ENCODE results near the gene GLI1.
"Not testable (repeated sequence)": the region's sequence is repeated elsewhere in the genome, so short reads cannot be mapped to it uniquely, and the experiment has no call there.

GLI1 gene

DNA sequence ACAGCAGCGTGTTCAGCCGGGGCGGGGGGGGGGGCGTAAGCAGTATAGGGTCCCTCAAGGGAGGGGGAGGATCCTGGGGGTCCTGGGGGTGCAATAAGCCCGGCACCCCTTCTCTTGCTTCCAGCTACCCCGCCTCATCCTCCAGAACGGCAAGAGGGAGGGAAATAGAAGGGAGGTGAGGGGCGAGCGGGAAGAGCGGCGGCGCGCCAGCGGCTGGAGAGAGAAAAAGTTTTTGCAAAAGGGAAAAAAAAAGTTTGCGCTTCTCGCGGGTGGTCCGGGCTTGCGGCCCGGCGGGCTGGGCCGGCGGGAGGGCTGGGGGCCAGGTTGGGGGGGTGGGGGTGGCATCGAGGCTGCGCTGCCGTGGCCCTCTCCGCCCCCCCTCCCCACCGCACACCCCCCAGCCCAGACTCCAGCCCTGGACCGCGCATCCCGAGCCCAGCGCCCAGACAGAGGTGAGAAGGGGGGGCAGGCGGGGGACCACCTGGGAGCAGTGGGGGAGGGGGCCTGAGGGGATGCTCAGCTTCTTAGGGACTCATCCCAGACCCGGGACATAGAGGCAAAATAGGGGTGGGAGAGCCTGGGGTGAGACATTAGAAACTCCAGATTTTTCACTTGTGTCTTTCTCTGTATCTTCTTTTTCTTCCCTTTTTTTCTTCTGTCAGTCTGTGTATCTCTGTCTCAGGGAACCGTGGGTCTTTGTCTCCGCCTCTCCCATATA, at the start of gene GLI1:
GLI1 (plus strand) TSS at position 36 of the 718 bp plus-strand sequence. CDS start 3,907 bp downstream, outside the sequence.
- H3K27me3 Mint-ChIP-seq = peaks cover 73% of the 10 kb centered on the region
- no peak for DNase-seq
- CTCF ChIA-PET = interaction anchor here (0.6 to 7.5 kb wide), 24 partner anchors 8 to 247 kb away, joined by 3 to 67 read pairs (median 6); partner anchors contain the start of genes B4GALNT1 and SHMT2
- peak within 1 kb of the TSS; percentile 94 for H3K4me3 Mint-ChIP-seq
- peaks cover 72% of the 10 kb centered on the region for H3K4me1 Mint-ChIP-seq
- H3K9me3 Mint-ChIP-seq = no peaks in the 10 kb centered on the region
- peak within 1 kb of the TSS; percentile 95 for H3K27ac Mint-ChIP-seq
- H3K36me3 Mint-ChIP-seq = no peaks in the 10 kb centered on the region

DNA sequence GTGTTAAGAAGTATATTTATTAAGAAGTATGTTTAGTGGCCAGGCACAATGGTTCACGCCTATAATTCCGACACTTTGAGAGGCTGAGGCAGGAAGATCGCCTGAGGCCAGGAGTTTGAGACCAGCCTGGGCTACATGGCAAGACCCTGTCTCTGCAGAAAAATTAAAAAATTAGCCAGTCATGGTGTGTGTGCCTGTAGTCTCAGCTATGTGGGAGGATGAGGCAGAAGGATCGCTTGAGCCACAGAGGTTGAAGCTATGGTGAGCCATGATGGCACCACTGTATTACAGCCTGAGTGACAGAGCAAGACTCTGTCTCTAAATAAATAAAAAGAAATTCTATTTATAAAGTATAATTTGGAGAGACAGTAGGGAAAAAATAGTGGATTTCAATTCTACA, 49.1 kb upstream of the GLI1 start:
- H3K36me3 Mint-ChIP-seq = peaks cover 8% of the 10 kb centered on the region
- no peak overlapping the region for H3K4me3 Mint-ChIP-seq
- no peak overlapping the region for H3K27ac Mint-ChIP-seq
- DNase-seq = no peak
- no peaks in the 10 kb centered on the region for H3K9me3 Mint-ChIP-seq
- CTCF ChIA-PET = interaction anchor here (1.1 to 1.7 kb wide), 2 partner anchors 45 to 103 kb away, joined by 3 to 4 read pairs; no protein-coding TSS in a partner anchor
- peaks cover 2% of the 10 kb centered on the region for H3K4me1 Mint-ChIP-seq
- no peaks in the 10 kb centered on the region for H3K27me3 Mint-ChIP-seq

GRCh38 chr12:57414160-57414559, 45.4 kb upstream of the GLI1 start:
- H3K27ac Mint-ChIP-seq, DNase-seq, H3K27me3 Mint-ChIP-seq, H3K36me3 Mint-ChIP-seq, H3K9me3 Mint-ChIP-seq, H3K4me1 Mint-ChIP-seq, H3K4me3 Mint-ChIP-seq: not testable (repeated sequence)
- CTCF ChIA-PET = interaction anchor here (0.7 to 1.1 kb wide), 2 partner anchors 16 to 45 kb away, joined by 3 read pairs; no protein-coding TSS in a partner anchor

- H3K4me1 Mint-ChIP-seq = no peaks in the 10 kb centered on the region
- no peaks in the 10 kb centered on the region for H3K27me3 Mint-ChIP-seq
- no peak overlapping the region for H3K27ac Mint-ChIP-seq
- DNase-seq = no peak
- peaks cover 8% of the 10 kb centered on the region for H3K36me3 Mint-ChIP-seq
- CTCF ChIA-PET = interaction anchor here (1.1 kb wide), 1 partner anchor 15 kb away, joined by 3 read pairs; no protein-coding TSS in a partner anchor
- H3K9me3 Mint-ChIP-seq = no peaks in the 10 kb centered on the region
- H3K4me3 Mint-ChIP-seq = no peak overlapping the region
Observed at GRCh38 chr12:57415088-57415487, 44.5 kb upstream of the GLI1 start.

GRCh38 chr12:57416039-57416996, 43.3 kb upstream of the GLI1 start:
- CTCF ChIA-PET = interaction anchor here (0.9 kb wide), 1 partner anchor 108 kb away, joined by 3 read pairs; no protein-coding TSS in a partner anchor
- no peak overlapping the region for H3K27ac Mint-ChIP-seq
- H3K4me1 Mint-ChIP-seq = no peaks in the 10 kb centered on the region

DNA sequence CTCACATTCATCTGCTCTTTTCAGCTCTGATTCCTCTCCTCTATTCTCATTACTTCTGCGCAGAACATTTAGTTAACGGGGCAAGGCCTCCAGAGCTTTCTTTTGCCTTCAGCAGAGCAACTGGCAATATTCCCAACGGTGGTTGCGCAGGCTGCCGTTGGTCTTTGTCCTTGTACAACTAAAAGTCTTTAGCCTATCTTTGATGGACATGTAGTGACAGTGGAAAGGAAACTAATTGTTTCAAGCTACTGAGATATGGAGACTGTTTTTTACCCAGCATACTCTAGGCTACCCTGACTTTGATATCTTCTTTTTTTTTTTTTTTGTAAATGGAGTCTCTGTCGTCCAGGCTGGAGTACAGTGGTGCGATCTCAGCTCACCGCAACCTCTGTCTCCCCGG, 41.3 kb upstream of the GLI1 start:
- H3K4me3 Mint-ChIP-seq = no peak overlapping the region
- peaks cover 19% of the 10 kb centered on the region for H3K36me3 Mint-ChIP-seq
- no peaks in the 10 kb centered on the region for H3K4me1 Mint-ChIP-seq
- H3K9me3 Mint-ChIP-seq = no peaks in the 10 kb centered on the region
- no peaks in the 10 kb centered on the region for H3K27me3 Mint-ChIP-seq
- CTCF ChIA-PET = interaction anchor here (0.7 kb wide), 1 partner anchor 96 kb away, joined by 3 read pairs; no protein-coding TSS in a partner anchor
- DNase-seq = no peak
- no peak overlapping the region for H3K27ac Mint-ChIP-seq

More at GRCh38 chr12:57416039-57416996, 43.3 kb upstream of the GLI1 start:
- DNase-seq = no peak
- Mint-ChIP-seq H3K4me3 (no peak overlapping the region), H3K36me3 (peaks cover 11% of the 10 kb centered on the region), H3K27me3 (no peaks in the 10 kb centered on the region), H3K9me3 (no peaks in the 10 kb centered on the region)

GRCh38 chr12:57419495-57419894, 40.1 kb upstream of the GLI1 start:
- H3K27ac Mint-ChIP-seq = no peak overlapping the region
- no peak overlapping the region for H3K4me3 Mint-ChIP-seq
- no peaks in the 10 kb centered on the region for H3K4me1 Mint-ChIP-seq
- H3K9me3 Mint-ChIP-seq = no peaks in the 10 kb centered on the region
- no peaks in the 10 kb centered on the region for H3K27me3 Mint-ChIP-seq
- peaks cover 21% of the 10 kb centered on the region for H3K36me3 Mint-ChIP-seq
- no peak for DNase-seq
- CTCF ChIA-PET = no interaction called here

- no peak for DNase-seq
- Mint-ChIP-seq H3K9me3 (no peaks in the 10 kb centered on the region), H3K4me1 (no peaks in the 10 kb centered on the region), H3K27ac (no peak overlapping the region), H3K36me3 (peaks cover 26% of the 10 kb centered on the region), H3K4me3 (no peak overlapping the region), H3K27me3 (no peaks in the 10 kb centered on the region)
- CTCF ChIA-PET = interaction anchor here (0.6 kb wide), 1 partner anchor 41 kb away, joined by 3 read pairs; no protein-coding TSS in a partner anchor
Observed at GRCh38 chr12:57420482-57420881, 39.1 kb upstream of the GLI1 start.

DNA sequence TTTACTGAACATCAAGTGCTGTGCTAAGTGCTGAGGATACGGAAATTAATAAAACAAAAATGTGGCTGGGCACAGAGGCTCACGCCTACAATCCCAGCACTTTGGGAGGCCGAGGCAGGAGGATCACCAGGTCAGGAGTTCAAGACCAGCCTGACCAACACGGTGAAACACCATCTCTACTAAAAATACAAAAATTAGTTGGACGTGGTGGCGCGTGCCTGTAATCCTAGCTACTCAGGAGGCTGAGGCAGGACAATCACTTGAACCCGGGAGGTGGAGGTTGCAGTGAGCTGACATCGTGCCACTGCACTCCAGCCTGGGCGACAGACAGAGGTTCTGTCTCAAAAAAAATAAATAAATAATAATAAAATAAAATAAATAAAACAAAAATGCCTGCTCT, 32.6 kb upstream of the GLI1 start:
- DNase-seq, H3K4me3 Mint-ChIP-seq, CTCF ChIA-PET, H3K27me3 Mint-ChIP-seq, H3K27ac Mint-ChIP-seq, H3K9me3 Mint-ChIP-seq: not testable (repeated sequence)
- Mint-ChIP-seq H3K4me1 (peaks cover 40% of the 10 kb centered on the region), H3K36me3 (peaks cover 27% of the 10 kb centered on the region)

- CTCF ChIA-PET = interaction anchor here (1.4 kb wide), 1 partner anchor 50 kb away, joined by 3 read pairs; no protein-coding TSS in a partner anchor
- H3K4me1 Mint-ChIP-seq = peaks cover 43% of the 10 kb centered on the region
Observed at GRCh38 chr12:57428965-57429364, 30.6 kb upstream of the GLI1 start.

GRCh38 chr12:57429473-57430111, 30.0 kb upstream of the GLI1 start:
- Mint-ChIP-seq H3K4me3 (peak overlapping the region; percentile 89), H3K9me3 (no peaks in the 10 kb centered on the region), H3K27ac (peak overlapping the region; percentile 98), H3K4me1 (peaks cover 43% of the 10 kb centered on the region), H3K36me3 (peaks cover 14% of the 10 kb centered on the region), H3K27me3 (no peaks in the 10 kb centered on the region)
- no peak for DNase-seq
- CTCF ChIA-PET = interaction anchor here (0.7 to 1.4 kb wide), 8 partner anchors 15 to 200 kb away, joined by 3 to 4 read pairs (median 3); partner anchors contain the start of genes GLI1 and SHMT2

More at GRCh38 chr12:57428965-57429364, 30.6 kb upstream of the GLI1 start:
- no peaks in the 10 kb centered on the region for H3K27me3 Mint-ChIP-seq
- peak overlapping the region; percentile 82 for H3K27ac Mint-ChIP-seq
- H3K36me3 Mint-ChIP-seq = peaks cover 17% of the 10 kb centered on the region
- no peaks in the 10 kb centered on the region for H3K9me3 Mint-ChIP-seq
- DNase-seq = no peak
- peak overlapping the region; percentile 89 for H3K4me3 Mint-ChIP-seq

DNA sequence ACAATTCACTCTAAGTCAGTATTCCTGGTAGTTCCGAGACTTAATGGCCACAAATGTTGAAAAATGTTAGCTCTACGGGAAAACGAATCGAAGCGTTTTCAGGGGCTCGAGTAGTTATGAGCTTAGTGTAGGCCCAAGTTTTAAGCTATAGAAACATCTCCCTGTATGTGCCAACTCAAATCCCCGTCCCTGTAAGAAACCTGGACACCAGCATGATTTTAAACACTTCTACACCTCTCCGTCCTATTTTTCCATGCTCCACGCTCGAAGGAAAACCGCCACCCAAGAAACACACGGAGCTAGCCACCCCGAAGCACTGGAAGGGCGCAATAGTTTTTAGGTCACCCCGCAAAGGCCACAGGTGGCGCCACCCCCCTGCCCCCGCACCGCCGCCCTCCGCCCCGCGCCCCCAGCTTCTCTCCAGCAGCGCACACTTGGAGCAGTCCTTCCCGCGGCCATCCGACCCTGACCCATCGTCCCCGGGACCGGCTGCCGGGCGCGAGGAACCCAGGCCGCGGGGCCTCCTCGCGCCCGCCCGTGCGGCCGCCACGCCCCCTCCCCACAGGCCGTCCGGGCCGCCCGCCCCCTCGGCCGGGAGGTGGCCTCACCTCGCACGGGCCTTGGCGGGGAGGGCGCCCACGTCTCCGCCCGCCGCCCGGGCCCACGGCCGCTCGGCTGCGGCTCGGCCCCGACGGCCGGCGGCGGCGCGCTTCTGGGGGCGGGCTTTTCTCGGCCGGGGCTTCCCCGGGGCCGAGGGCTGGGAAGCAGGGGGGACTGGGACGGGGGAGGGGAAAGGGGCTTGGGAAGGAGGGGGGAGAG, 29.3 kb upstream of the GLI1 start:
- Mint-ChIP-seq H3K36me3 (peaks cover 11% of the 10 kb centered on the region), H3K27me3 (peaks cover 3% of the 10 kb centered on the region), H3K4me3 (peak overlapping the region; percentile 89), H3K4me1 (peaks cover 45% of the 10 kb centered on the region), H3K9me3 (no peaks in the 10 kb centered on the region), H3K27ac (peak overlapping the region; percentile 98)
- DNase-seq = peak; percentile 65
- CTCF ChIA-PET = interaction anchor here (0.7 to 1.4 kb wide), 8 partner anchors 14 to 201 kb away, joined by 3 to 4 read pairs (median 3); partner anchors contain the start of genes GLI1 and SHMT2
